ENCODE measurements around the gene PRMT7.

Gene PRMT7

DNA sequence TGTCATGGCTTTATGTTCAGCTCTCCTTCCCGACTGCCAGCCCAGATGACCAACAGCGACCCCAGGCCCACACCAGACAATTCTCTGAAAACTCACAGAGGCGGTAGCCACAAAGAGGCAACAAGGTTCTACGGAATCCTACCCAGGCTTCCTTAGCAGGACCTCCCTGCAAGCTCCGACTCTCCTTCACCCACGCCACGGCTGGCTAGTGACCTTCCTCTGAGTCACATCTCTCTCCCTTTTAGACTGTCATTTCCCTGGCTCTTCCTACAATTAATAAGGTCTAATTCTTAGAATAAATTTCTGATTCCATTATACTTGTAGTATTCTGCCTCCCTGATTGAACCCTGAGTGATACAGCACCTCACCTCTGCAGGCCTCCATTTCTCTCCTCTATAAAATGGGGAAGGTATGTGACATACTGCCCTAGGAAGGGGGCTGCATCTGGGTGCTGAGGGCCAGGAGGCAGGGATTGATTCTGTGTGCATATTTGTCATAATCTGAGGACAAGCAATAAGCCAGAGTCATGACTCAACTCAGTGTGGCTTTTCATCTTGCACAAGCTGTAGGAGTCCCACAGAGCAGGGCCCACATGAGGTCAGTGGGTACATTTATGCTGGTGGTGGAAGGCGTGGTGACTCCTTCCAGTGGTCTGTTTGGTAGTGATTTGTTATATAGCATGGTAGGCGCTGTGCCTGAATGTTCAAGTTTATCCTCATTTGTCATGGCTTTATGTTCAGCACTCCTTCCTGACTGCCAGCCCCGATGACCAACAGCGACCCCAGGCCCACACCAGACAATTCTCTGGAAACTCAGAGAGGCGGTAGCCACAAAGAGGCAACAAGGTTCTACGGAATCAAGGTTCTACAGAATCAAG, 91.3 kb downstream of the PRMT7 start:
- Histone ChIP-seq H3K4me1 (peaks cover 0 to 16% (median 11%) of the 10 kb centered on the region in 10 experiments; a peak in 16 of 20 replicates), H3K9me3 (replicated peaks in 1 of 11) (no peaks in the 10 kb centered on the region), H3K36me3 (no peaks in the 10 kb centered on the region), H3K27me3 (no peaks in the 10 kb centered on the region), H3K27ac (no peak overlapping the region), H4K20me1 (no peaks in the 10 kb centered on the region), H3K4me3 (no peak overlapping the region), H3K4me2 (no peak overlapping the region), H3K9ac (no peak overlapping the region)
- no peak for TF ChIP-seq Cebpa-rat (IDR thresholded peaks at IDR 0.05)

DNA sequence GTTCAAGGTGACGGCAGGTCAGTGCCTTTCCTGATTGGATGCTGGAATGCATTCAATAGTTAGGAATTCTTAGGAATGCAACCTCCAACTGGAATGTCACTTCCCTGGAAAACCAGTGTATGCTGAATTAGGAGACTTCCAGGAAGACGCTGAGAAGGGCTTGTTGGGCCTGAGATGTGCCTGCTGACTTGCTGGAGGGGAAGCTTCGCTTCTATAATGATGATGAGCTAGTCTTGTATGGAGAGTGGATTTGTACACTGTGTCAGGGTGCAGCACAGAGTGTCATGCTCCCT, 91.9 kb downstream of the PRMT7 start:
- Histone ChIP-seq H3K4me1 (peaks cover 0 to 17% (median 13%) of the 10 kb centered on the region in 10 experiments; a peak in 16 of 20 replicates), H3K36me3 (no peaks in the 10 kb centered on the region), H3K27ac (no peak overlapping the region), H3K9me3 (replicated peaks in 1 of 11) (no peaks in the 10 kb centered on the region), H4K20me1 (no peaks in the 10 kb centered on the region), H3K9ac (no peak overlapping the region), H3K4me3 (no peak overlapping the region), H3K4me2 (no peak overlapping the region), H3K27me3 (no peaks in the 10 kb centered on the region)
- no peak for TF ChIP-seq Cebpa-rat (IDR thresholded peaks at IDR 0.05)

DNA sequence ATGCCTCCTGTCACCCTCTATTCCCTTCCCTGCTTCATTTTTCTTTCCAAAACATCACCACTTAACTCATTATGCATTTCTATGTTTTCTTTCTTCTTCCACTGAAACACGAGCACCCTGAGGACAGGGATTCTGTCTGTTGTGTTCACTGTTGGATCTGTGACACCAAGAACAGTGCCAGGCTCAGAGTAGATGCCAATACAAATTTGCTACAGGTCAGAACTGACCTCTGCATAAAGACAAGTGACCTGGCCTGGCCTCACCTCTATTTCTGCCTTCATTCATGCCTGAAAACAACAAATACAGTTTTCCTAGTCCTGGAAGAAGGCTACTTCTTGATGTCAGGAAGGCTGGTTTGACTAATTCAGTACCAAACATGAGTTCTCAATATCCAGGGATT, 92.4 kb downstream of the PRMT7 start:
- peaks cover 0 to 17% (median 13%) of the 10 kb centered on the region in 10 experiments; a peak in 16 of 20 replicates for H3K4me1 ChIP-seq
- no peak for TF ChIP-seq Cebpa-rat (IDR thresholded peaks at IDR 0.05)
- H3K9me3 ChIP-seq (replicated peaks in 1 of 11) = no peaks in the 10 kb centered on the region
- H3K27ac ChIP-seq = no peak overlapping the region
- no peaks in the 10 kb centered on the region for H3K36me3 ChIP-seq
- H4K20me1 ChIP-seq = no peaks in the 10 kb centered on the region
- H3K4me3 ChIP-seq = no peak overlapping the region
- no peaks in the 10 kb centered on the region for H3K27me3 ChIP-seq
- no peak overlapping the region for H3K9ac ChIP-seq
- no peak overlapping the region for H3K4me2 ChIP-seq

DNA sequence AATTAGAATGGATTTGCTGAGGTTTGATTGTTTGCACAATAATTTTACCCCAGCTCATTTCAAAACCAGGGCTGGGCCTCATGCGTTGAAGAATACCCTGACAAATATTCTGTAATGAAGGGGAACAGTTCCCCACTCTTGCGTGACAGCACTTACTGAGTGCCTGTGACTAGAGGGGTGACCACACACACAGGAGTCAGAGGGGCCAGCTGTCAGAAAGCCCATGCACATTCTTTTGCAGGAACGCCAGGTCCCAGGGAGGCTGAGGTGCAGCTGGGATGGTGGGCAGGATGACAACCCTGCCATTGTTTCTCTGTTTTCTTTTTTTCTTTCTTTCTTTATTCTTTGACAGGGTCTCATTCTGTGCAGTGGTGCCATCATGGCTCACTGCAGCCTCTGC, 92.9 kb downstream of the PRMT7 start:
- no peaks in the 10 kb centered on the region for H4K20me1 ChIP-seq
- H3K9me3 ChIP-seq (replicated peaks in 1 of 11) = no peaks in the 10 kb centered on the region
- no peak overlapping the region for H3K27ac ChIP-seq
- no peak overlapping the region for H3K4me3 ChIP-seq
- no peak overlapping the region for H3K4me2 ChIP-seq
- no peak for TF ChIP-seq Cebpa-rat (IDR thresholded peaks at IDR 0.05)
- no peaks in the 10 kb centered on the region for H3K36me3 ChIP-seq
- no peak overlapping the region for H3K9ac ChIP-seq
- H3K4me1 ChIP-seq = peaks cover 0 to 18% (median 14%) of the 10 kb centered on the region in 10 experiments; a peak in 16 of 20 replicates
- no peaks in the 10 kb centered on the region for H3K27me3 ChIP-seq

DNA sequence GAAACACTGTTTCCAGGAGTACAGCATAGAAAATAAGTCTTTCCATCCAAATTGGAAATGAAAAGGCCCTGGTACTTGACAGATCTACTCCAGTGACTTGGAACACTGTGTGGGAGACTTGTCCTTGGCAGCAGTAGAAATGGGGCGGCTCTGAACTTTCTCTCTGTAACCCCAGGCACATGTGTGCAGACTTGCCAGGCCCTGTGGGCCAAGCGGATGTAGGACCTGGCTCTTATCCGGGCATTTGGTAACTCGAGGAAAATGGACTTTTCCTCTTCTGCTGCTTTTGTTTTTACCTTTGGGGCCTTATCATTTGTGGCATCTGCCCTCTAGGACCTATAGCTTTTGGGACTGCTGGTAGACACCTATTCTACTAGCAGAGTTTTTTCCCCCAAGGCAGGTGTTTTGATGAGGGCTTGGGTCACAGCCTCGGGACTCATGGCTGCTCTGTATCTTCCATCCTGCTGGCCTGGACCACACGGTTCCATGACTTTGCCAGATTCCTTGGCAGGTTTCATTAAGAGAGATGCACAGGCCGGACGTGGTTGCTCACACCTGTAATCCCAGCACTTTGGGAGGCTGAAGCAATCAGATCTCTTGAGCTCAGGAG, 94.0 kb downstream of the PRMT7 start:
- Histone ChIP-seq H3K9ac (no peak overlapping the region), H3K4me3 (no peak overlapping the region), H3K9me3 (replicated peaks in 1 of 11) (no peaks in the 10 kb centered on the region), H3K27me3 (peaks cover 0 to 1% (median 0%) of the 10 kb centered on the region in 11 experiments; a peak in 1 of 22 replicates), H3K36me3 (no peaks in the 10 kb centered on the region), H3K4me1 (peaks cover 0 to 28% (median 21%) of the 10 kb centered on the region in 10 experiments; a peak in 16 of 20 replicates), H3K27ac (no peak overlapping the region), H4K20me1 (no peaks in the 10 kb centered on the region), H3K4me2 (no peak overlapping the region)
- no peak for TF ChIP-seq Cebpa-rat (IDR thresholded peaks at IDR 0.05)

DNA sequence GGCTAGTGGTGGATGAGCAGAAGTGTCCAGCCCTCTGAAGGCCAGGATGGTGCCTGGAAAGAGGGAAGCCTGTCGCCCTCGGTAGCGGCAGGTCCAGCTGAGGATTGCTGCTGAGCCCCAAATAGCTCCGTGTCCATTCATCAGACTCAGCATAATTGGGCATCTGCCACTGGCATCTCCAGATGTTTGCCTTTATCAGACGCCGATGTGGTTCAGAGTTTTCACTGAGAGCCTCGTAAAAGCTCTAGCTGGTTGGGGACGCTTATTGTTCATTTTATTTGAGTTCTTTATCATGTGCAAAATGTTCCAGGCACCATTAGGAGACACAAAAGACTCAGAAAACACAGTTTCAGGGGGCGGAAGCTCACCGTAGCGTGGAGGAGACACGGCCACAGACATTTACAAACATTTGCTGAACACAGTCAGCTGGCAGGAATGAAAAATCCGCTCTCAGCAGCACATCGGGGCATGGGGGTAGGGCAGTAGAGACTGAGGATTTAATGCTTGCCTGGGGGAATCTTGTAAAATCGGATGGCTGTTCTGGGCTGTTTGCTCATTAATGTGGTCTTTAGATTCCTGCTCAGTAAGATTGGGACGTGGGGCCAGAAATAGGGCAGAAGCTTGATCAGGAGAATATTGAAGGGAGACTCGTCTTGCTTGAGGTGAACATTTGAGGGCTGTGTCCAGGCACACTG, 95.8 kb downstream of the PRMT7 start:
- H3K4me3 ChIP-seq = no peak overlapping the region
- 0 out of 22 replicates have a peak overlapping the region, but pooled peaks of 1 of the 11 experiments have one; percentile 15 for H3K9ac ChIP-seq
- no peaks in the 10 kb centered on the region for H4K20me1 ChIP-seq
- no peaks in the 10 kb centered on the region for H3K36me3 ChIP-seq
- no peak overlapping the region for H3K27ac ChIP-seq
- no peaks in the 10 kb centered on the region for H3K9me3 ChIP-seq (replicated peaks in 1 of 11)
- H3K4me2 ChIP-seq = peak overlapping the region; percentile 9 to 68 (median 52); a peak in 20 of 22 replicates
- peaks cover 0 to 4% (median 0%) of the 10 kb centered on the region in 11 experiments; a peak in 1 of 22 replicates for H3K27me3 ChIP-seq
- H3K4me1 ChIP-seq = peaks cover 0 to 43% (median 34%) of the 10 kb centered on the region in 10 experiments; a peak in 16 of 20 replicates
- TF ChIP-seq Cebpa-rat (IDR thresholded peaks at IDR 0.05) = no peak
